ENCODE data around the gene FOXL2.
A peak's percentile ranks its signal among the peaks of the same experiment; 100 is the strongest.

Gene FOXL2

DNA sequence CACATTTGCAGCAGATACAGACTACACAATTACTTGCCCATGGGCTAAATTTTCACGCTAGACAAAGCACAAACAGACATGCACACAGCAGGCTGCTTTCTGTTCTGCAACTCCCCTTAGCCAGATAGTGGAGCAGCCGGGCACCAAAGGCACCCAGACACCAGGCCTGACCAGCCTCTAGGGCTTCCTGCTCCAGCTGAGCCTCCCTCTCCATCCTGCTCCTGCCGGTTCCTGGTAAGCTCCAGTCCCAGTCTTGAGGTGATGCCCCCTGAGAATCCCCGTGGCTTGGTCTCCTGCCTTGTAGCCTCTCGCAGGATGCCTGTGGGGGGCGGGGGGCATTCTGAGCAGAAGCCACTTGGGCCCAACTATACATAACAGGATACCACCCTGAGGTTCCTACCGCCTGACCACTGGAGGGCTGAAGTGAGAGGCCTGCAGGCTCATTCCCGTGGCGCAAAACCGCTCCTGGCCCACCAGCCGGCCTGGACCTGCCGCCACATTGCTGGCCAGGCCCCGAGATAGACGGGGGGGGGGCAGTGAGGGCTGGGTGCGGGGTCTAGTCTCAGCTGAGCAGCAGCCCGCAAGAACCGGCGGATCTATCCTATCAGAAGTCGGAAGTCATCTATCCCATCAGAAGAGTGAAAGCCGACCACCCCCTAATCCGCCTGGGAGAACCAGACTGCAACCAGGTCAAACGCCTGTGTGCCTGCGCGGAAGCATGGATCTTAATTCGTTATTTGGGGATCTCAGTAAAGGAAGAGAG is 3.9 kb downstream of the FOXL2 start:
- DNase-seq (ENCODE audit: low read depth): no peak
- no peak for TF ChIP-seq CTCF (IDR thresholded peaks at IDR 0.05; ENCODE audit: insufficient read depth, low read depth, low read length, missing control alignments)
- H3K4me3 ChIP-seq (ENCODE audit: low read depth, low read length): no peak overlapping the region

DNA sequence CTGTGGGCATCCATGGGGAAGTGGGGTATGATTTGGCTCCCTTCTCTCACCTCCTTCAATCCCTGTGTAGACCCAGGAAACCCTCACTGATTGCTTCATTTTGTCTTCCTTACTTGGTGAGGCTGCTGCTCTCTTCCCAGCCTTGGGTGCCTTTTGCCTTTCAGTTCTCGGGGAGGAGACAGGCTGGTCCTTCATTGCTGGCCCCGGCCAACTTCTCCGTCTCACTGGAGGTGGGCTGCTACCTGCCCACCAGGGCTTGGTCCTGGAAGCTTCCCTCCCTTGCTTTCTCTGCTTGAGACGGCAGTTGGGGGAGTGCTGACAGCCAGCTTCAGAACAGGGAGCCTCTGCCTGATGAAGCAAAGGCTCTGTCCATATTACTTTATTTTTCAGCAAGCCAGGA is 4.7 kb downstream of the FOXL2 start:
- DNase-seq (ENCODE audit: low read depth): no peak

DNA sequence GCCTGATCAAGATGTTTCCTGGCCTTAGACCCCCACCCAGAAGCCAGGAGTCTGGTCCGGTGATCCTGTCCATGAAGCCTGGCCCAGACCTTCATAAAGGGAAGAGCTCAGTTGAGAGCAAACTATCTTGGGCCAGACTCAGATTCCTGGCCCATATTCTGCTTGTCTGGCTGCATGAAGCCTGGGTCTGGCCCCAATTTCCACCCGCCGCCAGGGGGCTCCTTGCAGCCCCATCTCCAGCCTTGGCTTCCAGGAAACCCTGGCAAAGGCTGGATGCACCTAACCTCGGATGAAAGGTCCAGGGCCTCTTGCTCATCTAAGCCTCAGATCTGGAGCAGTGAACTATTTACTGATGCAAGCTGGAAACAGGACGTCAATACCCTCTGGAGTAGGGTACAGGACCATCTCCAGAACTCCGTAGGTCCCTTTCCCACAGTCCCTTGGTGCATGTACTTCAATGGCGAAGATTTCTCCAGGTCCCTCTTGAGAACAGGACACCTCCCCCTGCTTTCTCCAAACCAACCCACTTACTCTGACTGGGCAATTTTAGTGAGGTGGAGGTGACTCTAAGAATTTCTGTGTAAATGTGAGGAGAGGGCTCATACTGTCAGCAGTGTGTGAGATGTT is 5.6 kb downstream of the FOXL2 start:
- H3K4me3 ChIP-seq (ENCODE audit: low read depth, low read length): no peak overlapping the region
- TF ChIP-seq CTCF (IDR thresholded peaks at IDR 0.05; ENCODE audit: insufficient read depth, low read depth, low read length, missing control alignments): peak; percentile 60
- peak; percentile 43 for DNase-seq (ENCODE audit: low read depth)

More for the DNA sequence above, 4.7 kb downstream of the FOXL2 start:
- TF ChIP-seq CTCF (IDR thresholded peaks at IDR 0.05; ENCODE audit: insufficient read depth, low read depth, low read length, missing control alignments): no peak
- no peak overlapping the region for H3K4me3 ChIP-seq (ENCODE audit: low read depth, low read length)

GRCh38 chr3:138940446-138940845 is 6.5 kb downstream of the FOXL2 start:
- no peak overlapping the region for H3K4me3 ChIP-seq (ENCODE audit: low read depth, low read length)
- TF ChIP-seq CTCF (IDR thresholded peaks at IDR 0.05; ENCODE audit: insufficient read depth, low read depth, low read length, missing control alignments): no peak
- DNase-seq (ENCODE audit: low read depth): no peak

DNA sequence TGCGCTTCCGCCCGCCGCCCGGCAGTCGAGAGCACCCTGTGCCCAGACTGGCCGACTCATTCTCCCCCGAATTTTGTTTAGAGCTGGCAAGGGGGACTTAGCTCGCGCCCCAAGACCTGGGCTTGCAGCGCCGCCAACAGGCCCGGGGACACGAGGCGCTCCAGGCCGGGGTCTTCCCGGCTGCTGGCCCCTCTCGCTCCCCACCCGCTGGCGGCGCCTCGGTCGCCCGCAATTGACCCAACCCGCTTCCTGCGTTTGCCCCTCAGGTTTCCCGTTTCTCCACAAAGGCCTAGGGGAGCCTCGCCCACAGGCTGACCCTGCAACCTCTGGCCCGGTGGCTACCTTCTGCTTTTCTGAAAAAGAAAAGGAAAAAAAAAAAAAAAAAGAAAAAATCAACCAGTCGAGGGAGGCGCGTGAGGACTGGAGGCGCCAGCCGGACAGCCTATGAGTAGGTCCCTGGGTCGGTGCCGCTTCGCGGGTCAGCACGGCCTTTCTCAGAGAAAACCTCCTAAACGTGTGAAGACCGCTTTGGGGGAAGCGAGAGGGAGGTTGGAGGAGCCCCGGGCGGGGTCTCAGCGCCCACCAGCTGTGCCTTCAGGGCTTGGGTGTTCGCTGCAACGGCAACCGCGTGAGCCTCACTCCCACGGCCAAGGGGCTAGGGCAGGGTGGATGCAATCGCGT is 7.2 kb downstream of the FOXL2 start:
- TF ChIP-seq CTCF (IDR thresholded peaks at IDR 0.05; ENCODE audit: insufficient read depth, low read depth, low read length, missing control alignments): no peak
- DNase-seq (ENCODE audit: low read depth): no peak
- H3K4me3 ChIP-seq (ENCODE audit: low read depth, low read length): no peak overlapping the region

- DNase-seq (ENCODE audit: low read depth): no peak
- no peak for TF ChIP-seq CTCF (IDR thresholded peaks at IDR 0.05; ENCODE audit: insufficient read depth, low read depth, low read length, missing control alignments)
- no peak overlapping the region for H3K4me3 ChIP-seq (ENCODE audit: low read depth, low read length)
Observed at GRCh38 chr3:138938877-138939560, 7.9 kb downstream of the FOXL2 start.

Data from GM12865 (cell line).